Endothelial cell of umbilical vein (primary cell): ENCODE measurements around the gene SHISA6.

Source experiments
- CTCF ChIP-seq, 2 donors: IDR thresholded peaks; 1 replicate in 1 of 2; 2 replicates in 1 of 2; pipeline ENCODE4 v1.5.1; 2011; ENCODE audit warnings: low read length in 2 of 2, mild to moderate bottlenecking in 2 of 2, moderate library complexity in 2 of 2, control low read depth in 1 of 2, inconsistent platforms in 1 of 2, low read depth in 1 of 2; ENCODE audit not compliant: insufficient read depth in 1 of 2; ENCODE audit errors: extremely low read depth in 1 of 2
- EZH2 ChIP-seq: IDR thresholded peaks from 2 replicates; pipeline ENCODE4 v1.6.1; 2012; ENCODE audit warnings: borderline replicate concordance, low read depth, mild to moderate bottlenecking, moderate library complexity, low read length, inconsistent platforms; ENCODE audit not compliant: severe bottlenecking
- FOS ChIP-seq: IDR thresholded peaks from 2 replicates; pipeline ENCODE4 v1.6.1; 2011; ENCODE audit warnings: mild to moderate bottlenecking, low read length, moderate library complexity, borderline replicate concordance; ENCODE audit not compliant: insufficient read depth
- JUN ChIP-seq: IDR thresholded peaks from 2 replicates; pipeline ENCODE4 v1.6.1; 2011; ENCODE audit warnings: borderline replicate concordance, low read depth; ENCODE audit not compliant: insufficient read length, insufficient read depth
- MAX ChIP-seq: IDR thresholded peaks from 2 replicates; pipeline ENCODE4 v1.6.1; 2011; ENCODE audit not compliant: insufficient read depth, insufficient read length
- MYC ChIP-seq: IDR thresholded peaks from one replicate; pipeline ENCODE4 v1.6.1; 2011; ENCODE audit warnings: mild to moderate bottlenecking, low read depth, low read length
- POLR2A ChIP-seq: IDR thresholded peaks from 2 replicates; pipeline ENCODE4 v1.6.1; 2012; ENCODE audit warnings: low read depth, mild to moderate bottlenecking, control low read depth, low read length
- POLR2AphosphoS5 ChIP-seq: IDR thresholded peaks from 2 replicates; pipeline ENCODE4 v1.6.1; 2012; ENCODE audit warnings: low read depth, mild to moderate bottlenecking, control low read depth, low read length, moderate library complexity; ENCODE audit not compliant: insufficient read depth

GRCh38 chr17:11366272-11366850 lies 125.3 kb downstream of the SHISA6 start:
- no peak for TF ChIP-seq EZH2
- no peak for TF ChIP-seq CTCF (IDR thresholded peaks at IDR 0.05; ENCODE audit: extremely low read depth in 1 of 2, insufficient read depth in 1 of 2, low read depth in 1 of 2, low read length in 2 of 2)
- TF ChIP-seq POLR2A, result no peak
- no peak for TF ChIP-seq MAX
- no peak for TF ChIP-seq POLR2AphosphoS5
- no peak for TF ChIP-seq MYC
- no peak for TF ChIP-seq FOS
- no peak for TF ChIP-seq JUN
